HG03354 (cell line): ENCODE data around the gene KLHL34.

Experiments used
- ATAC-seq: cut with Tn5 transposase; IDR thresholded peaks from one replicate; pipeline ENCODE4 v1.9.1; 2021; ENCODE audit warnings: mild to moderate bottlenecking; ENCODE audit not compliant: unreplicated experiment, poor library complexity, severe bottlenecking

KLHL34 gene

DNA sequence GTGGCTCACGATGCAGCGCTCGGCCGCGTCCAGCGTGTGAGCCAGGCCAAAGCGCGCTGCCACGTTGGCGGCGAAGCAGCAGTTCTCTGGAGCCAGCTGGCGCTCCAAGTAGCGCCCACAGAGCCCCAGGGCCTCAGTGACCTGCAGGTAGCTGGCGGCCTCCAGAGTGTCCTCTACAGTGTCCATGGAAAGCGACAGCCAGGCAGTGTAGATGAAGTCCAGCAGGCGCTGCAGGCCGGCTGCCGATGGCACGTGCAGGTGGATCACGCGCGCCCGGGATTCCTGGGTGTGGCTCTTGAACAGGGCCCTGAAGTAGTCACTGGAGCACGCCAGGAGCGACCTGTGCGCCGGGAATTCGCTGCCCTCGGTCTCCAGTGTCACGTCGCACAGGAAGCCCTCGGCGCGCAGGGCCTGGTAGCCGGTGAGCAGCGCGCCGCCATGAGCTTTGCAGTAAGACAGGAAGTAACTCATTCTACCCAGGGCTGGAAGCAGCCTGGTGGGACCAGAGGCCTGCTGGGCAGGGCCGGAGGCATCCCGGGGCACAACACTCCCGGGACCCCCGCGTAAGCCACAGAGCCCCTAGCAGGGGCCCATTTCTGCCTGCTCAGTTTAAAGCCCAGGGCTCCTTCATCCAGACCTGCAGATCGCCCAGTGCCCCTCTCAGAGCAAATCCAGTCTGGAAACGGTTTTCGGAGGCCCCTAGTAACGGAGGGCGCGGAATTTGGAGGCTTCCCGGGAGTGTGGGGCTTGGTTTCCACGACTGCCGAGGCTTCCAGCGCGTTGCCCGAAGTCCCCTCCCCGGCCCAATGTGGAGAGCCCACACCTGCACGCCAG lies 595 bp downstream of the KLHL34 start:
- ATAC-seq = no peak

- ATAC-seq = peak; percentile 33
Observed at GRCh38 chrX:21656587-21657317, 1.4 kb downstream of the KLHL34 start.

- peak; percentile 26 for ATAC-seq
Observed at GRCh38 chrX:21655901-21656586, 2.1 kb downstream of the KLHL34 start.

DNA sequence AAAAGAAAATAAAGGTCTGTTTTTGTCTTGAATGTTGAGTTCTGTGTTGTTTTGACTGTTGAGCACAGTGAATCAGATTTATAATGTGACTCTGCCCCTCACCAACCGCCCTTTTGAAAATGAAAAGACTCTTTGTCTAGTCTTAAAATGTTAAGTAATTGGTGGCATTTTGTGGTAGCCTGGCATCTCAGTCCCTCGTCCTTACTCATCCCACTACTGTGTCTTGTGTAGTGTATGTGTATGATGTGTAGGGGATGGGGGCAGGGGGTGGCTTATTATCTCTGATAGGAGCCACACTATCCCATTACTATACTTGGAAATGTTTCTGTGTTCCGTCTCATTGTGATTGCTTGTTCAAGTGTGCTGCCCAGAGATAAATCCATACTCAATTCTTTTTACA lies 12.2 kb downstream of the KLHL34 start:
- ATAC-seq = no peak

DNA sequence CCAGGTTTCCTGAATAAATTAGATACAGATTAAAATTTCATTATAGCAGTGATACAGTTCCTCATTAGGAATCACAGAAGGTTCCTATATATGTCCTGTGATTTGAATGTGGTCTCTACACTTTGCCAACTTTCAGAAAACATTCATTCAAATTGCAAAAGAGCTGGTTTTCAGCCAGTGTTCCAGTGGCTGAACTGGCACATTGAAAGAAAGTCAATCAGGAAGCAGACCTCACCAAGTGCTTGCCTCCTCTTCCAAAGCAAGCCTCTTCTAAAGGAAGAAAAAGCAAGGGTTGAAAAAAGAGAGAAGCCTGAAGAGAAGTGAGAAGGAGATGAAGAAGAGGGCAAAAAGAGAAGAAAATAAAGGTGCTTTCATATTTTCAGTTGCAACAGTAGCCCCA lies 12.7 kb downstream of the KLHL34 start:
- ATAC-seq = no peak

- no peak for ATAC-seq
Observed at GRCh38 chrX:21639775-21640174, 18.4 kb downstream of the KLHL34 start.

GRCh38 chrX:21638311-21638710 lies 19.8 kb downstream of the KLHL34 start:
- ATAC-seq = no peak

- ATAC-seq = no peak
Observed at GRCh38 chrX:21632027-21632426, 26.1 kb downstream of the KLHL34 start.

GRCh38 chrX:21623778-21624501 lies 34.2 kb downstream of the KLHL34 start:
- no peak for ATAC-seq

GRCh38 chrX:21620234-21620633 lies 37.9 kb downstream of the KLHL34 start:
- ATAC-seq = no peak

- ATAC-seq = no peak
Observed at GRCh38 chrX:21616386-21616785, 41.7 kb downstream of the KLHL34 start.

DNA sequence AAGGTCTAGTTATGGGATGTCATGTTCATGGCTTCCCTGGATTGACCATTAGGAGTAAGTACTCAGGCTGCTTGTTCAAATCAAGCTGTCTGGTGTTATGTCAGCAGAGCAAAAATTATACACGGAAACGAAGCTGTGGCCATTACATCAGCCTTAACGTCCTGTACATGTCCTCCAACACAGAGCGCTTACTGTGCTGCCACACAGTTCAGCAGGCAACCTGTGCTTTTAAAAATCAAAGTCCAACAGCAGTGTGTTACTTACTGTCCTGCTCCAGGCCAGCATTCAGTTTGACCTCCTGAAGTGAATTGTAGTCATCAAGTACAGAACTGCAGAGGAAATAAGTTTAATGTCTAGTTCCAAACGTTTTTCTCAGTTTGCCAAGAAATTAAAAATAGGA lies 46.0 kb downstream of the KLHL34 start:
- no peak for ATAC-seq

DNA sequence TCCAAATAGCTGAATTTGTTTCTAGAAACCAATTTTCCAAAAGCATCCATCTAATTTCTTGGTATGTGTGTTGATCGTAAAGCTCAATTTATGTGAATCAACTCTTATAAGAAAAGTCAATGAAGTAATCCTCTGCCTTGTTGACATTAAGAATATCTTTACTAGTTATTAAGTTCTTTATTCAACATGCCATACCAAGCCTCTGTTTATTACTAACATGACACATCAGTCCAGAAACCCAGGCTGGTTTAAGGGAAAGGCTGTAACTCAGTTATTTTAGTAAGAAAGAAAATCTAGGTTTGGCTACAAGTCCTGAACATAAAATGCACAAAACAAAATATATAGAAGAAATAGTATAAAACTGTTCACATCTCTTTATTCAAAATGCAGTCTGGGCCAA lies 48.0 kb downstream of the KLHL34 start:
- no peak for ATAC-seq

DNA sequence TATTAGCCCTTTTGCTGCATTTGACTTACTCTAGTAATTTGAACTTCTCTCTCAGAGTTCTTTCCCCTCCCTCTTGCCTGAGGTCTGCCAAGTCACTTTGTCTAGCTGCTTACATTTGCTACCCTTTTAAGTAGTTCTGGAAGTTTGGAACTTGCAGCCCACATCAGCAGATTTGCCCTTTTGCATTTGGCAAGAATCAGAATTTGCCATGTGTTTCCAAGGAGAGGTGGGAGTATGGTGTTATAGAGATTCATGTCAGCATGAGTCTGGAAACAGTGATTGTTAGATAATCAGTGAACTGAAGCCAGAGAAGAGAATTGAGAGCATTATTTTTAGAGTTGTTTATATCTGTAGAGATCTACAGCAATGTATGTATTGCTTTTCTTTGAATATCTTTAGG lies 52.1 kb downstream of the KLHL34 start:
- no peak for ATAC-seq
